Neural progenitor cell (in vitro differentiated cells): ENCODE results near the gene CTDNEP1. TPM values are rescaled to one million over a fixed set of nuclear protein-coding genes. Genes with fewer than 3 reads are reported as not detected.

ENCODE experiments used
- DNase-seq: peaks from one replicate; pipeline ENCODE4 v3.0.0-alpha.2; 2016; ENCODE audit warnings: low spot score
- H2AFZ ChIP-seq: fragments of 200-600 bp; sonication (generic); replicated peaks from 2 replicates; pipeline ENCODE4 v1.6.1; 2016; ENCODE audit warnings: antibody characterized with exemption
- H3F3A ChIP-seq: fragments of 200-600 bp; sonication (generic); 2 replicates; pipeline ENCODE4 v1.6.1; 2016; ENCODE audit warnings: antibody characterized with exemption, low read depth
- H3K27ac ChIP-seq: fragments of 200-600 bp; sonication (generic); 2 replicates; pipeline ENCODE4 v1.5.1; 2016; ENCODE audit warnings: mild to moderate bottlenecking
- H3K27me3 ChIP-seq: fragments of 200-600 bp; sonication (generic); 2 replicates; pipeline ENCODE4 v1.6.1; 2016; ENCODE audit warnings: mild to moderate bottlenecking, moderate library complexity
- H3K36me3 ChIP-seq: fragments of 200-600 bp; sonication (generic); 2 replicates; pipeline ENCODE4 v1.5.1; 2016
- H3K4me1 ChIP-seq: fragments of 200-600 bp; sonication (generic); 2 replicates; pipeline ENCODE4 v1.6.1; 2016; ENCODE audit warnings: mixed run types
- H3K4me2 ChIP-seq: fragments of 200-600 bp; sonication (generic); 2 replicates; pipeline ENCODE4 v1.6.1; 2016
- H3K4me3 ChIP-seq: fragments of 200-600 bp; sonication (generic); 2 replicates; pipeline ENCODE4 v1.5.1; 2016
- H3K79me2 ChIP-seq: fragments of 200-600 bp; sonication (generic); 2 replicates; pipeline ENCODE4 v1.6.1; 2016; ENCODE audit warnings: low read depth
- H3K9ac ChIP-seq: fragments of 200-600 bp; sonication (generic); 2 replicates; pipeline ENCODE4 v1.6.1; 2016
- H3K9me3 ChIP-seq: fragments of 200-600 bp; sonication (generic); 2 replicates; pipeline ENCODE4 v1.5.1; 2016; ENCODE audit warnings: low read depth
- H4K20me1 ChIP-seq: fragments of 200-600 bp; sonication (generic); 2 replicates; pipeline ENCODE4 v1.6.1; 2016; ENCODE audit warnings: low read depth
- H3K27ac Mint-ChIP-seq: 3 replicates; pipeline ENCODE4 v1.8.0; 2021; ENCODE audit warnings: mixed read lengths
- H3K27me3 Mint-ChIP-seq: 2 replicates; pipeline ENCODE4 v1.8.0; 2022; ENCODE audit warnings: low read depth, mild to moderate bottlenecking, inconsistent platforms, moderate library complexity, mixed read lengths; ENCODE audit not compliant: insufficient read depth
- H3K36me3 Mint-ChIP-seq: 3 replicates; pipeline ENCODE4 v1.8.0; 2021; ENCODE audit warnings: mixed read lengths
- H3K4me1 Mint-ChIP-seq: 3 replicates; pipeline ENCODE4 v1.8.0; 2021; ENCODE audit warnings: mixed read lengths
- H3K4me3 Mint-ChIP-seq: 3 replicates; pipeline ENCODE4 v1.8.0; 2021; ENCODE audit warnings: mild to moderate bottlenecking, moderate library complexity, mixed read lengths
- H3K9me3 Mint-ChIP-seq: 3 replicates; pipeline ENCODE4 v1.8.0; 2020; ENCODE audit warnings: mixed read lengths
- EZH2 ChIP-seq: fragments of 200-600 bp; sonication (generic); IDR thresholded peaks from 2 replicates; pipeline ENCODE4 v1.6.1; 2017; ENCODE audit warnings: antibody characterized with exemption, mild to moderate bottlenecking, moderate library complexity
- EZH2phosphoT487 ChIP-seq: fragments of 200-600 bp; sonication (generic); IDR thresholded peaks from 2 replicates; pipeline ENCODE4 v1.6.1; 2017; ENCODE audit warnings: antibody characterized with exemption
- total RNA-seq: library from RNA; depleted of rRNA; stranded (reverse); fragments of >200 nt; gene quantifications from 2 replicates; pipeline ENCODE4 v1.2.3, GENCODE V29; 2015; ENCODE audit warnings: low replicate concordance
- TF ChIP-seq, protein P1 (sequence below): fragments of 200-600 bp; sonication (generic); IDR thresholded peaks from 2 replicates; pipeline ENCODE4 v1.5.1; 2017; ENCODE audit warnings: antibody characterized with exemption, mild to moderate bottlenecking

Gene CTDNEP1
- total RNA-seq, 1 donor from 2014 or later, result 46.5 TPM

DNA sequence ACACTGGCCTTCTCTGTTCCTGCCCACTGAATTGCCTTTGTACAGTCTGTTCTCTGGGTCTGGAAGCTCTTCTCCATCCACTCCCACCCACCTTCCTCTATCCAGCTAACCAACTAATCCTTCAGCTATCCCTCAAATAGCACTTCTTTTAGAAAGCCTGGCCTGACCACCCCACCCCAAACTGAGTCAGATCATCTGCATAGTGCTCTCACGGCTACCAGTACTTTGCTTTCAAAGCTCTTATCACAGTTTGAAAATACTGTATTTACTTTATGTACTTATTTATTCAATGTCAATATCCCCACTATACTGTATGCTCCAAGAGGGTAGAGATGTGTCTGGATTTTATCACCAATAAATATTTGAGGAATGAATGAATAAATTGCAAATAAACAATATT, 15.2 kb upstream of the CTDNEP1 start:
- Histone ChIP-seq H3K27ac (no peak overlapping the region), H4K20me1 (no peaks in the 10 kb centered on the region), H3K9me3 (no peaks in the 10 kb centered on the region), H3K4me2 (no peak overlapping the region), H3K4me1 (peaks cover 14% of the 10 kb centered on the region), H3K27me3 (peaks cover 28% of the 10 kb centered on the region), H3K9ac (no peak overlapping the region), H3K79me2 (no peaks in the 10 kb centered on the region), H3K4me3 (no peak overlapping the region), H2AFZ (no peak overlapping the region), H3F3A (peaks cover 19% of the 10 kb centered on the region), H3K36me3 (no peaks in the 10 kb centered on the region)
- peak overlapping the region; percentile 12 for H3K27ac Mint-ChIP-seq
- peaks cover 32% of the 10 kb centered on the region for H3K27me3 Mint-ChIP-seq
- H3K36me3 Mint-ChIP-seq, result no peaks in the 10 kb centered on the region
- H3K4me1 Mint-ChIP-seq, result peaks cover 8% of the 10 kb centered on the region
- peak overlapping the region; percentile 5 for H3K4me3 Mint-ChIP-seq
- no peaks in the 10 kb centered on the region for H3K9me3 Mint-ChIP-seq
- no peak for TF ChIP-seq EZH2phosphoT487
- TF ChIP-seq EZH2, result no peak
- TF ChIP-seq, protein P1, sequence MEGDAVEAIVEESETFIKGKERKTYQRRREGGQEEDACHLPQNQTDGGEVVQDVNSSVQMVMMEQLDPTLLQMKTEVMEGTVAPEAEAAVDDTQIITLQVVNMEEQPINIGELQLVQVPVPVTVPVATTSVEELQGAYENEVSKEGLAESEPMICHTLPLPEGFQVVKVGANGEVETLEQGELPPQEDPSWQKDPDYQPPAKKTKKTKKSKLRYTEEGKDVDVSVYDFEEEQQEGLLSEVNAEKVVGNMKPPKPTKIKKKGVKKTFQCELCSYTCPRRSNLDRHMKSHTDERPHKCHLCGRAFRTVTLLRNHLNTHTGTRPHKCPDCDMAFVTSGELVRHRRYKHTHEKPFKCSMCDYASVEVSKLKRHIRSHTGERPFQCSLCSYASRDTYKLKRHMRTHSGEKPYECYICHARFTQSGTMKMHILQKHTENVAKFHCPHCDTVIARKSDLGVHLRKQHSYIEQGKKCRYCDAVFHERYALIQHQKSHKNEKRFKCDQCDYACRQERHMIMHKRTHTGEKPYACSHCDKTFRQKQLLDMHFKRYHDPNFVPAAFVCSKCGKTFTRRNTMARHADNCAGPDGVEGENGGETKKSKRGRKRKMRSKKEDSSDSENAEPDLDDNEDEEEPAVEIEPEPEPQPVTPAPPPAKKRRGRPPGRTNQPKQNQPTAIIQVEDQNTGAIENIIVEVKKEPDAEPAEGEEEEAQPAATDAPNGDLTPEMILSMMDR, result no peak
- DNase-seq, result no peak

DNA sequence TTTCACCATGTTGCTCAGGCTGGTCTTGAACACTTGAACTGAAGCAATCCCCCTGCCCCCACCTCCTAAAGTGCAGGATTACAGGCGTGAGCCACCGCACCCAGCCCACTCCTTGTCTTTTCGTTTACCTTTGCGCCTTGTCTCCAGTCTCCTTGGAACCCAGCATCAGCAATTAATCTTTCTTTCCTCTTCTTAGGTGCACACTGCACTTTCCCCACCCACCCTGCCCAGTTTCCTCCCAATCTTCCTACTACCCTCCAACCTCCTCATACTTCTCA, 12.2 kb upstream of the CTDNEP1 start:
- no peaks in the 10 kb centered on the region for H3K9me3 Mint-ChIP-seq
- peaks cover 14% of the 10 kb centered on the region for H3K4me1 ChIP-seq
- peaks cover 32% of the 10 kb centered on the region for H3F3A ChIP-seq
- TF ChIP-seq, protein P1, result no peak
- TF ChIP-seq EZH2phosphoT487 (no peak), EZH2 (no peak)
- peaks cover 49% of the 10 kb centered on the region for H3K27me3 ChIP-seq
- no peaks in the 10 kb centered on the region for H3K36me3 ChIP-seq
- peaks cover 11% of the 10 kb centered on the region for H4K20me1 ChIP-seq
- H3K9ac ChIP-seq, result no peak overlapping the region
- no peak overlapping the region for H3K4me3 Mint-ChIP-seq
- DNase-seq, result no peak
- no peaks in the 10 kb centered on the region for H3K9me3 ChIP-seq
- H3K4me3 ChIP-seq, result peak overlapping the region; percentile 40
- peaks cover 54% of the 10 kb centered on the region for H3K27me3 Mint-ChIP-seq
- peaks cover 8% of the 10 kb centered on the region for H3K4me1 Mint-ChIP-seq
- H3K27ac ChIP-seq, result no peak overlapping the region
- H2AFZ ChIP-seq, result peak overlapping the region; percentile 86
- peaks cover 8% of the 10 kb centered on the region for H3K36me3 Mint-ChIP-seq
- H3K79me2 ChIP-seq, result no peaks in the 10 kb centered on the region
- no peak overlapping the region for H3K27ac Mint-ChIP-seq
- H3K4me2 ChIP-seq, result peak overlapping the region; percentile 79

DNA sequence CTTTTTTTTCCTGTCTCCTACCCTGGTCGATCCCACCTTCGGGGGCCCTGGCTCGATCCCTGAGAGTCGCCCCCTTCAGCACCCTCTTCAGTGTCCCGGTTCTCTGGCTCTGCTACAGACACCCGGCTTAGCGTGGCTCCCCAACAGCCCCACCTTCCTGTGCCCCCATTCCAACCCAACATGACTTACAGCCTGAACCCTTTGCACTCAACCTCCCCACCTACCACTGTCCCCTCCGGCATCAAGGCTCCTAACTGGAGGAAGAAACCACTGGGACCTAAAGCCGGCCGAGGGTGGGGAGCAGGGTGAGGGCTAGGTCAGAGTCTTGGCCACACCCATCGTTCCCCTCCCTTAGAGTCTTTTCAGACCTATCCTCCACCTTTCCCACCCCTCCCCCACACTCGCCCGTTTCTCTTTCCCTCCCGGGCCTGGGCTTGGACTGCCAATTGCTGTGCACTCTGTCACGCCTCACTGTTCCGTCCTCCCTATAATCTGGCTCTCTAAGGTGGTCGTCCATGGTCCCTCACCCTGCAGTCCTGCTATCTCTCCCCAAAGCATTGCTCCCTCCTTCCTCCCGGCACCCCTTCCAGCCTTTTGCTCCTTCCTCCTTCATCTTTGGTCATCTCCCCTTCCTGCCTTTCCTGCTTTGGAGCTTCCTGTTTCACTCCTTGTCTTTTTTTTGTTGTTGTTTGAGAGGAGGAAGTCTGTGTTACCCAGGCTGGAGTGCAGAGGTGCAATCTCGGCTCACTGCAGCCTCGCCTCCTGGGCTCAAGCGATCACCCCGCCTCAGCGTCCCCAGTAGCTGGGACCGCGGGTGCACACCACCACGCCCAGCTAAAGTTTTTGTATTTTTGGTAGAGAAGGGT, 11.6 kb upstream of the CTDNEP1 start:
- Mint-ChIP-seq H3K27ac (no peak overlapping the region), H3K4me1 (peaks cover 8% of the 10 kb centered on the region), H3K36me3 (peaks cover 13% of the 10 kb centered on the region), H3K9me3 (no peaks in the 10 kb centered on the region), H3K27me3 (peaks cover 51% of the 10 kb centered on the region), H3K4me3 (peak overlapping the region; percentile 28)
- H3K27ac ChIP-seq, result no peak overlapping the region
- H3K4me2 ChIP-seq, result peak overlapping the region; percentile 79
- H3K4me1 ChIP-seq, result peaks cover 14% of the 10 kb centered on the region
- H3K27me3 ChIP-seq, result peaks cover 49% of the 10 kb centered on the region
- peaks cover 32% of the 10 kb centered on the region for H3F3A ChIP-seq
- H2AFZ ChIP-seq, result peak overlapping the region; percentile 86
- no peaks in the 10 kb centered on the region for H3K36me3 ChIP-seq
- peaks cover 11% of the 10 kb centered on the region for H4K20me1 ChIP-seq
- no peaks in the 10 kb centered on the region for H3K79me2 ChIP-seq
- no peaks in the 10 kb centered on the region for H3K9me3 ChIP-seq
- no peak overlapping the region for H3K9ac ChIP-seq
- H3K4me3 ChIP-seq, result peak overlapping the region; percentile 40
- TF ChIP-seq EZH2, result no peak
- TF ChIP-seq EZH2phosphoT487, result no peak
- TF ChIP-seq, protein P1, result no peak
- peak; percentile 55 for DNase-seq
